ENCODE measurements around the gene HMCN2.

DNA sequence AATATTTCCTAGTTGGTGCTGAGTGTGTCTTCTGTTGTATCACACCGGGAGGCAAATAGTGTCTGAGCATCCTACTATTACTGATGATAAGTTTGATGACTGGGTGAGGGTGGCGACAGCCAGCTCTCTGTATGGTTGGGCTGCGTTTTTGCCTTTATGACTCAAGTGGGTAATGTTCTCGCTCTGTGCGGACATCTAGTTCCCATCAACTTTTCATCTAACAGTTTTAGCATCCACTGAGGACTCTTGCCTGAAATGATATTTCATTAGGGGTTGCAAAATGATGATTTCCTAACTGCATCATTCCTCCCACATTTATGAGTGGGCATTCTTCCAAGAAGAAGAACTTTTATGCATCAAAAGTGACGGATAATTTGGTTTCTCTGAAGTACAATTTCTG is 26.5 kb downstream of the HMCN2 start:
- no peak for TF ChIP-seq CTCF (IDR thresholded peaks at IDR 0.05; ENCODE audit: poor library complexity)
- TF ChIP-seq EZH2phosphoT487 (IDR thresholded peaks at IDR 0.05; ENCODE audit: low read depth, severe bottlenecking, unreplicated experiment) = no peak
- no peak for TF ChIP-seq EZH2 (IDR thresholded peaks at IDR 0.05; ENCODE audit: borderline replicate concordance)

All from hepatocyte (in vitro differentiated cells).